WTC11 (cell line): ENCODE data around the gene LZIC.

Source experiments
- CTCF ChIP-seq: fragments of 200-600 bp; IDR thresholded peaks from 2 replicates; pipeline ENCODE4 v1.8.0; 2022; ENCODE audit warnings: antibody characterized with exemption
- MAX ChIP-seq: sonication (generic); formaldehyde crosslinking; IDR thresholded peaks from 2 replicates; pipeline ENCODE4 v1.8.0; 2022; ENCODE audit warnings: mild to moderate bottlenecking, missing genetic modification reagents
- USF2 ChIP-seq: sonication (generic); formaldehyde crosslinking; IDR thresholded peaks from 2 replicates; pipeline ENCODE4 v1.8.1; 2023; ENCODE audit warnings: mild to moderate bottlenecking, missing genetic modification reagents, moderate library complexity

- TF ChIP-seq MAX (CRISPR knock-in tag) (no peak), CTCF (no peak), USF2 (no peak)
Measured at GRCh38 chr1:9907441-9907840, 35.8 kb downstream of the LZIC start.
